CD4-positive, alpha-beta T cell treated with Interleukin-15 for 4 hours (primary cell): ENCODE measurements around the gene DELE1.

Experiments
- DNase-seq: peaks from one replicate; pipeline ENCODE4 v3.0.0-alpha.2; 2020; ENCODE audit warnings: low spot score

The DELE1 gene

GRCh38 chr5:141923448-141924313, at the start of gene DELE1:
Gene DELE1, plus strand, starts transcription at chr5:141923871. Its CDS starts 71 bp downstream, at chr5:141923942.
- DNase-seq, result peak; percentile 86

GRCh38 chr5:141873933-141874261, 49.8 kb upstream of the DELE1 start:
- DNase-seq, result no peak

GRCh38 chr5:141874262-141874964, 49.3 kb upstream of the DELE1 start:
- DNase-seq, result no peak

- DNase-seq, result no peak
Measured at GRCh38 chr5:141875022-141875740, 48.5 kb upstream of the DELE1 start.

- no peak for DNase-seq
Measured at GRCh38 chr5:141875795-141876627, 47.7 kb upstream of the DELE1 start.

GRCh38 chr5:141876628-141877355, 46.9 kb upstream of the DELE1 start:
- DNase-seq, result peak; percentile 14

- DNase-seq, result peak; percentile 21
Measured at GRCh38 chr5:141877356-141878185, 46.1 kb upstream of the DELE1 start.

GRCh38 chr5:141878186-141878710, 45.4 kb upstream of the DELE1 start, which contains the start of gene PCDH1:
Gene PCDH1, minus strand, starts transcription at chr5:141878410. Its CDS starts 148 bp downstream, at chr5:141878262.
- peak; percentile 9 for DNase-seq

GRCh38 chr5:141878711-141879425, 44.8 kb upstream of the DELE1 start:
- DNase-seq, result peak; percentile 95

- DNase-seq, result no peak
Measured at GRCh38 chr5:141879426-141879759, 44.3 kb upstream of the DELE1 start.

- no peak for DNase-seq
Measured at GRCh38 chr5:141879941-141880738, 43.5 kb upstream of the DELE1 start.

GRCh38 chr5:141880961-141881801, 42.5 kb upstream of the DELE1 start:
- DNase-seq, result no peak

- DNase-seq, result no peak
Measured at GRCh38 chr5:141881886-141882285, 41.8 kb upstream of the DELE1 start.

GRCh38 chr5:141882594-141883183, 41.0 kb upstream of the DELE1 start:
- DNase-seq, result no peak

GRCh38 chr5:141883184-141883891, 40.3 kb upstream of the DELE1 start:
- DNase-seq, result no peak

- DNase-seq, result no peak
Measured at GRCh38 chr5:141883892-141884318, 39.8 kb upstream of the DELE1 start.
